Right atrium auricular region (tissue), 2 donors: ENCODE results near the gene C3orf22. TPM values are rescaled to one million over a fixed set of nuclear protein-coding genes. Genes with fewer than 3 reads are reported as not detected.

ENCODE experiments used
- DNase-seq: peaks from one replicate; pipeline ENCODE4 v3.0.0-alpha.2; 2019; ENCODE audit warnings: low spot score
- H3K27ac ChIP-seq, 2 donors: fragments of 200-600 bp; sonication (generic); 1 replicate in 1 of 2; 2 replicates in 1 of 2; pipeline ENCODE4 v1.5.1; 2016 to 2019
- H3K27me3 ChIP-seq, 2 donors: fragments of 200-600 bp; sonication (generic); one replicate each; pipeline versions ENCODE4 v1.5.1 to v1.6.0; 2017 to 2019
- H3K36me3 ChIP-seq: fragments of 200-600 bp; sonication (generic); one replicate; pipeline ENCODE4 v1.5.1; 2016
- H3K4me1 ChIP-seq, 2 donors: fragments of 200-600 bp; sonication (generic); one replicate each; pipeline versions ENCODE4 v1.5.1 to v1.6.0; 2017 to 2019
- H3K4me3 ChIP-seq, 2 donors: fragments of 200-600 bp; sonication (generic); 1 replicate in 1 of 2; 2 replicates in 1 of 2; pipeline ENCODE4 v1.5.1; 2017 to 2019; ENCODE audit warnings: mild to moderate bottlenecking in 1 of 2, moderate library complexity in 1 of 2
- H3K9me3 ChIP-seq, 2 donors: fragments of 200-600 bp; sonication (generic); one replicate each; pipeline ENCODE4 v1.5.1; 2019
- total RNA-seq, 2 donors: library from RNA; depleted of rRNA; stranded (reverse); fragments of >200 nt; gene quantifications; one replicate each; pipeline ENCODE4 v1.1.0, GENCODE V29; 2016
- TF ChIP-seq, protein P1 (sequence below), 2 donors: fragments of 200-600 bp; sonication (generic); IDR thresholded peaks; one replicate each; pipeline ENCODE4 v1.5.1; 2019; ENCODE audit warnings: antibody characterized with exemption in 2 of 2

The C3orf22 gene
- total RNA-seq, 2 donors from 2014 or later: not detected

GRCh38 chr3:126519506-126520455 is 39.0 kb downstream of the C3orf22 start:
- H3K36me3 ChIP-seq: no peaks in the 10 kb centered on the region
- H3K27ac ChIP-seq: no peak overlapping the region
- no peaks in the 10 kb centered on the region for H3K9me3 ChIP-seq
- H3K4me3 ChIP-seq: no peak overlapping the region
- peaks cover 0 to 12% of the 10 kb centered on the region in 2 donors for H3K4me1 ChIP-seq
- no peaks in the 10 kb centered on the region for H3K27me3 ChIP-seq
- TF ChIP-seq, protein P1, sequence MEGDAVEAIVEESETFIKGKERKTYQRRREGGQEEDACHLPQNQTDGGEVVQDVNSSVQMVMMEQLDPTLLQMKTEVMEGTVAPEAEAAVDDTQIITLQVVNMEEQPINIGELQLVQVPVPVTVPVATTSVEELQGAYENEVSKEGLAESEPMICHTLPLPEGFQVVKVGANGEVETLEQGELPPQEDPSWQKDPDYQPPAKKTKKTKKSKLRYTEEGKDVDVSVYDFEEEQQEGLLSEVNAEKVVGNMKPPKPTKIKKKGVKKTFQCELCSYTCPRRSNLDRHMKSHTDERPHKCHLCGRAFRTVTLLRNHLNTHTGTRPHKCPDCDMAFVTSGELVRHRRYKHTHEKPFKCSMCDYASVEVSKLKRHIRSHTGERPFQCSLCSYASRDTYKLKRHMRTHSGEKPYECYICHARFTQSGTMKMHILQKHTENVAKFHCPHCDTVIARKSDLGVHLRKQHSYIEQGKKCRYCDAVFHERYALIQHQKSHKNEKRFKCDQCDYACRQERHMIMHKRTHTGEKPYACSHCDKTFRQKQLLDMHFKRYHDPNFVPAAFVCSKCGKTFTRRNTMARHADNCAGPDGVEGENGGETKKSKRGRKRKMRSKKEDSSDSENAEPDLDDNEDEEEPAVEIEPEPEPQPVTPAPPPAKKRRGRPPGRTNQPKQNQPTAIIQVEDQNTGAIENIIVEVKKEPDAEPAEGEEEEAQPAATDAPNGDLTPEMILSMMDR (IDR thresholded peaks at IDR 0.05): no peak
- no peak for DNase-seq

GRCh38 chr3:126518779-126519177 is 40.0 kb downstream of the C3orf22 start:
- TF ChIP-seq, protein P1 (IDR thresholded peaks at IDR 0.05): no peak
- no peak overlapping the region for H3K4me3 ChIP-seq
- H3K27me3 ChIP-seq: no peaks in the 10 kb centered on the region
- no peak for DNase-seq
- no peaks in the 10 kb centered on the region for H3K36me3 ChIP-seq
- peaks cover 0 to 3% of the 10 kb centered on the region in 2 donors for H3K4me1 ChIP-seq
- H3K27ac ChIP-seq: no peak overlapping the region
- H3K9me3 ChIP-seq: no peaks in the 10 kb centered on the region

DNA sequence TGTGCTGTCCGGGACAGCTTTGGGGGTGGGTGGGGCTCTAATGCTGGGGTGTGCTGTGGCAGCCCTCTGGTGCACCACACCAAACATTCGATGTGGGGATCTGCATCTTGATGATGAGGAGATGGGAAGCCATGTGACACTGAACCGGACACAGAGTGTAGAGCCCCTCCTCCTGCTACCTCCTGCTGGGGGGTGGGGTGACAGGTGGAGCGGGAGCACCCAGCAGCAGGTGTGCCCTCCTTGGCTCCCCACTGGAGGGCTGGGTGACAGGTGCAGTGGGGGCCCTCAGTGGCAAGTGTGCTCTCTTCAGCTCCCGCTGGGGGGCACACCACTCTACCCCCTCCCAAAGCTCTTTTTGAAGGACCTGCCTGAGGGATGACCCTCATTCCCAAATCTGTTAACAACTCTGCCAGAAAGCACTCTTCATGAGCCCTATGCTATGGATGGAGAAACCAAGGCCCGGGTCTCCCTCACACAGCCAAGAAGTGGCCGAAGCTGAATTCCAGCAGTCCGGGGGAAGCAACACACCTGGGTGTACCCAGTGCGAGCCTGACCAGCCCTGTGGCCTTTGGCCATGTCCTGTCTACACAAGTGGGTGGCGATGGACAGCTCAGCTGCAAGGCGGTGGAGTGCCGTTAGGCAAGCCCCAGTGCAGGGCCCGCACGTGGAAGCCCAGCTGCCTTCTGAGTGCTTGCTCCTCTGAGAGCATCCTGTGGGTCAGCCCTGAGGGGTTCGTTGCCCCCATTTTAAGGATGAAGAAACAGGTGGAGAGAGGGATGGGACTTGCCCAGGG is 40.5 kb downstream of the C3orf22 start:
- no peak for DNase-seq
- TF ChIP-seq, protein P1 (IDR thresholded peaks at IDR 0.05): no peak
- H3K4me1 ChIP-seq: peaks cover 0 to 3% of the 10 kb centered on the region in 2 donors

DNA sequence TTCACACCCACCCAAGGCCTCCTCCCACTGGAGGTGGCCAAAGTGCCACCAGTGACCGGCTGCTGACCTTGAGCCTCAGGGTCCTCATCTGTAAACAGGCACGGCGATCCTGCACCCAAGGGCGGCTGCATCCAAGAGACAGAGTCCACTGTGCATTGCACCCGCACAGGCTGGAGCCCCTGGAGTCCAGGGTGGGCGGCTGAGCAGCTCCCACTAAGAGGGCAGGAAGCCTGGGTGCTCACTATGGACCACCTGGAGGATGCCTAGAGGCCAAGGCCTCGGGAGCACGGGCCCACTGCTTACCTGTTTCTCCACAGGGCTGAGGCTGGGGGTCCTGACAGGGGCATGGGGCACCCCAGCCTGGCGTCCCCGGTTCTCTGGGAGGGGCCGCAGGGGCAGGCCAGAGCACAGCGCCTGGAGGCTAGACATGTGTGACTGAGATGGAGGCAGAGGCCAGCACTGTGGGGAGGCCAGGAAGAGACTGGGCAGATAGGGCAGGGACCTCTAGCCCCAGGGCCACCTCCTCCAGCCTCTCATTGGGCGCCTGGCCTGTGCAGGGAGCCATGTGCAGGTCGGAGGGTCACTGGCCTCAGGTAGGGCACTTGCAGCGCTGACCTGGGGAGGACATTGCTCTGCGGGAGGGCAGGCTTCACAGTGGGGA is 41.3 kb downstream of the C3orf22 start, which contains the start of gene UROC1:
Gene UROC1, minus strand, starts transcription at position 483 of the 661 bp plus-strand sequence. Its CDS starts 54 bp downstream, at position 429.
- H3K9me3 ChIP-seq: no peaks in the 10 kb centered on the region
- no peaks in the 10 kb centered on the region for H3K36me3 ChIP-seq
- no peaks in the 10 kb centered on the region for H3K27me3 ChIP-seq
- TF ChIP-seq, protein P1 (IDR thresholded peaks at IDR 0.05): no peak
- no peak within 1 kb of the TSS for H3K27ac ChIP-seq
- H3K4me3 ChIP-seq: no peak within 1 kb of the TSS
- H3K4me1 ChIP-seq: peaks cover 0 to 7% of the 10 kb centered on the region in 2 donors
- DNase-seq: no peak

More for the DNA sequence above, 40.5 kb downstream of the C3orf22 start:
- H3K4me3 ChIP-seq: no peak overlapping the region
- no peak overlapping the region for H3K27ac ChIP-seq
- H3K9me3 ChIP-seq: no peaks in the 10 kb centered on the region
- H3K27me3 ChIP-seq: no peaks in the 10 kb centered on the region
- H3K36me3 ChIP-seq: no peaks in the 10 kb centered on the region

DNA sequence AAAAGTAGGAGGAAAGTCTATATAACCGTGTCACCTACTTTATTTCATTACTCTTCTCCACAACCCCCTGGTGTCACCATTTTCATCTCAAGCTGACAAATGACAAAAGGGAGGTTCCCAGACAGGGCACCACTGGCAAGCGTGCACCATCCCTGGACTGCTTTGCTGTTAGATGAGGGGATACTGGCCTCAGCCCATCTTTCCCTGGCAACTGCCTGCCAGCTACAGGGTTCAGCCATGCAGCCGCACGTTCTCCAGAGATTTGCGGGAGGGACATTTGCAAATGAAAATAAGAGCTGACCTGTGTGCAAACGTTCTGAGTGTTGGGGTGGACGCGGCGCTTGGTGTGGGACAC is 41.8 kb downstream of the C3orf22 start:
- H3K4me3 ChIP-seq: no peak overlapping the region
- no peak for DNase-seq
- H3K36me3 ChIP-seq: no peaks in the 10 kb centered on the region
- H3K9me3 ChIP-seq: no peaks in the 10 kb centered on the region
- no peaks in the 10 kb centered on the region for H3K27me3 ChIP-seq
- TF ChIP-seq, protein P1 (IDR thresholded peaks at IDR 0.05): no peak
- H3K27ac ChIP-seq: no peak overlapping the region
- peaks cover 0 to 7% of the 10 kb centered on the region in 2 donors for H3K4me1 ChIP-seq
